K562 (cell line): ENCODE results near the gene UBE2E3. TPM values are rescaled to one million over a fixed set of nuclear protein-coding genes. Genes with fewer than 3 reads are reported as not detected.

Experiments
- ATAC-seq: fragments of 200-7000 bp; cut with Tn5 transposase; 3 replicates; pipeline ENCODE4 v1.9.1; 2020; ENCODE audit warnings: moderate library complexity
- BruUV-seq: library from RNA; stranded (reverse); fragments of 400-500 nt; replicated peaks from 2 replicates; lab custom pipeline; 2021; lab: Mats Ljungman, UMichigan
- CTCF ChIA-PET: fragments of 300-600 bp; formaldehyde crosslinking; extraction: SDS; loops from one replicate; lab custom pipeline; 2021; ENCODE audit warnings: low intra/inter-chr PET ratio; lab: Yijun Ruan, JAX
- POLR2A ChIA-PET: fragments of 300-600, 350-650 bp; sonication (Branson Sonifier 250); formaldehyde crosslinking; extraction: SDS; loops from one replicate; lab custom pipeline; 2021; ENCODE audit warnings: antibody characterized with exemption, inconsistent platforms; lab: Yijun Ruan, JAX
- DNase-seq, 4 experiments: peaks; one replicate each; pipeline versions ENCODE4 v3.0.0 to v3.0.0-alpha.2; 2011 to 2018; ENCODE audit warnings: low spot score in 3 of 4, mixed read lengths in 3 of 4; ENCODE audit errors: extremely low read depth in 1 of 4
- FAIRE-seq: peaks from 2 replicates; lab custom pipeline; 2011; peaks lifted over from hg19 to GRCh38; lab: Jason Lieb, UNC
- H2AFZ ChIP-seq: 2 replicates; pipeline ENCODE4 v1.6.0; 2011; ENCODE audit warnings: low read depth, low read length, control low read depth, inconsistent platforms
- H3K27ac ChIP-seq: fragments of 200-600 bp; 3 replicates; pipeline ENCODE4 v1.8.0; 2011; ENCODE audit warnings: low read depth, mild to moderate bottlenecking, control low read depth, inconsistent platforms, low read length, moderate library complexity, mixed read lengths; ENCODE audit errors: extremely low read depth
- H3K27me3 ChIP-seq, 2 experiments: fragments of 300-600 bp in 1 of 2; 2 replicates in 1 of 2; 3 replicates in 1 of 2; pipeline versions ENCODE4 v1.6.0 to v1.8.0; 2011; ENCODE audit warnings: inconsistent platforms in 2 of 2, low read length in 2 of 2, mild to moderate bottlenecking in 1 of 2, mixed read lengths in 1 of 2, moderate library complexity in 1 of 2; ENCODE audit not compliant: control insufficient read depth in 2 of 2, insufficient read depth in 2 of 2
- H3K36me3 ChIP-seq: fragments of 300-600 bp; 3 replicates; pipeline ENCODE4 v1.8.0; 2011; ENCODE audit warnings: mild to moderate bottlenecking, low read length, inconsistent platforms; ENCODE audit not compliant: control insufficient read depth, insufficient read depth
- H3K4me1 ChIP-seq, 2 experiments: fragments of 200-600 bp in 1 of 2; replicated peaks in 1 of 2; 2 replicates in 1 of 2; 3 replicates in 1 of 2; pipeline versions ENCODE4 v1.5.1 to v1.8.0; 2011; ENCODE audit warnings: inconsistent platforms in 2 of 2, low read length in 2 of 2, mild to moderate bottlenecking in 1 of 2, mixed read lengths in 1 of 2, moderate library complexity in 1 of 2; ENCODE audit not compliant: control insufficient read depth in 2 of 2, insufficient read depth in 2 of 2
- H3K4me2 ChIP-seq: 2 replicates; pipeline ENCODE4 v1.6.1; 2011; ENCODE audit warnings: low read length, control low read depth, inconsistent platforms, mixed read lengths; ENCODE audit not compliant: insufficient read depth
- H3K4me3 ChIP-seq: fragments of 200-600 bp; sonication (generic), shearing (Covaris generic); 2 replicates; pipeline ENCODE4 v1.5.1; 2016; ENCODE audit warnings: control low read depth, inconsistent platforms
- H3K79me2 ChIP-seq: fragments of 200-600 bp; 3 replicates; pipeline ENCODE4 v1.8.0; 2011; ENCODE audit warnings: low read length, inconsistent platforms; ENCODE audit not compliant: control insufficient read depth, insufficient read depth
- H3K9ac ChIP-seq, 2 experiments: 2 replicates each; pipeline versions ENCODE4 v1.6.0 to v1.6.1; 2011; ENCODE audit warnings: low read depth in 2 of 2, low read length in 2 of 2, control low read depth in 1 of 2, inconsistent platforms in 1 of 2, mild to moderate bottlenecking in 1 of 2, mixed read lengths in 1 of 2; ENCODE audit not compliant: insufficient read depth in 1 of 2
- H3K9me1 ChIP-seq: one replicate; pipeline ENCODE4 v1.6.0; 2011; ENCODE audit warnings: inconsistent platforms, mild to moderate bottlenecking, low read length, moderate library complexity; ENCODE audit not compliant: control insufficient read depth, insufficient read depth
- H3K9me3 ChIP-seq: replicated peaks from 2 replicates; pipeline ENCODE4 v1.5.1; 2011; ENCODE audit warnings: low read depth, low read length, inconsistent platforms; ENCODE audit not compliant: control insufficient read depth, insufficient read depth
- H4K20me1 ChIP-seq: replicated peaks from 2 replicates; pipeline ENCODE4 v1.6.1; 2011; ENCODE audit warnings: low read length, inconsistent platforms, mixed read lengths; ENCODE audit not compliant: control insufficient read depth, insufficient read depth
- CTBP1 ChIP-seq: fragments of 450-650 bp; IDR thresholded peaks from 2 replicates; pipeline ENCODE4 v1.6.1; 2016; ENCODE audit warnings: borderline replicate concordance
- HDGF ChIP-seq: fragments of 450-650 bp; IDR thresholded peaks from 2 replicates; pipeline ENCODE4 v1.6.1; 2016
- PATZ1 ChIP-seq: fragments of 250-450 bp; sonication (Bioruptor Pico); IDR thresholded peaks from 2 replicates; pipeline ENCODE4 v1.5.0; 2020; ENCODE audit warnings: mild to moderate bottlenecking, borderline replicate concordance
- POLR2AphosphoS5 ChIP-seq: IDR thresholded peaks from 2 replicates; pipeline ENCODE4 v1.6.1; 2011; ENCODE audit warnings: mild to moderate bottlenecking, low read depth, low read length, moderate library complexity; ENCODE audit not compliant: control insufficient read depth, insufficient read depth
- THRA ChIP-seq: fragments of 450-650 bp; IDR thresholded peaks from 2 replicates; pipeline ENCODE4 v1.6.1; 2017; ENCODE audit warnings: mild to moderate bottlenecking, moderate library complexity
- WGBS: fragments of 100-300 bp; shearing (Covaris generic); methylation state at CpG from one replicate; pipeline ENCODE4 v1.1.6; 2016; ENCODE audit warnings: low coverage, mixed read lengths; ENCODE audit not compliant: insufficient coverage; ENCODE audit errors: missing lambda C conversion rate; 5-methylcytosine and 5-hydroxymethylcytosine counted together
- in situ Hi-C: fragments of 300-500 bp; cut with MboI; formaldehyde crosslinking; loops from 4 replicates; pipeline ENCODE4 v1.15.0; 2018; ENCODE audit warnings: inconsistent platforms, mixed read lengths
- intact Hi-C: fragments of 100-400 bp; cut with micrococcal nuclease; formaldehyde crosslinking; loops from 2 replicates; pipeline ENCODE4 v1.14.2; 2022
- polyA plus RNA-seq, 8 experiments: library from polyadenylated mRNA; depleted of rRNA in 4 of 8; stranded (reverse) in 5 of 8; unstranded in 3 of 8; fragments of >200 nt; fragmentation: Nextera tagmentation in 2 of 8; fragmentation: Illumina TruSeq in 1 of 8; extraction: Ambion mirVana in 2 of 8; extraction: Trizol in 1 of 8; gene quantifications; 2 replicates each; pipeline versions ENCODE4 v1.2.1 to v1.2.3, GENCODE V29; 2011 to 2014; ENCODE audit warnings: inconsistent platforms in 1 of 8, missing spikeins in 1 of 8
- total RNA-seq, 7 experiments: library from RNA; depleted of rRNA in 6 of 7; stranded (reverse); fragments of >200 nt in 6 of 7; fragmentation: Illumina TruSeq in 2 of 7; extraction: Trizol in 2 of 7; gene quantifications; 2 replicates each; pipeline versions ENCODE4 v1.2.1 to v1.2.3, GENCODE V29; 2011 to 2021; ENCODE audit warnings: low replicate concordance in 1 of 7

UBE2E3 gene
- total and polyA plus RNA-seq, 9 of the 15 experiments (the other 6 are each of a cell fraction or from before 2014, with no cell fraction given): 58.2 to 173 (median 78.0) TPM

- BruUV-seq: no TSS peak
- no peak for ATAC-seq
- intact Hi-C loops: no loop called here
- no peaks in the 10 kb centered on the region for H3K9me1 ChIP-seq
- ChIA-PET POLR2A (no interaction called here), CTCF (no interaction called here)
- H3K79me2 ChIP-seq: no peaks in the 10 kb centered on the region
- no peaks in the 10 kb centered on the region for H3K27me3 ChIP-seq
- no peaks in the 10 kb centered on the region for H3K4me1 ChIP-seq
- 0% methylated on average over 1 of the region's 1 CpG for WGBS
- in situ Hi-C loops: no loop called here
- no peaks in the 10 kb centered on the region for H4K20me1 ChIP-seq
- TF ChIP-seq POLR2AphosphoS5: no peak
- TF ChIP-seq CTBP1: no peak
- no peak for TF ChIP-seq PATZ1 (CRISPR knock-in tag)
- TF ChIP-seq HDGF: no peak
- TF ChIP-seq THRA: no peak
- H3K4me2 ChIP-seq: no peak overlapping the region
- no peak overlapping the region for H3K9ac ChIP-seq
- H3K27ac ChIP-seq: no peak overlapping the region
- no peak for DNase-seq
- no peak for FAIRE-seq
- H2AFZ ChIP-seq: no peak overlapping the region
- H3K36me3 ChIP-seq: no peaks in the 10 kb centered on the region
- H3K9me3 ChIP-seq: no peaks in the 10 kb centered on the region
- no peak overlapping the region for H3K4me3 ChIP-seq
Observed at GRCh38 chr2:180959787-180960186, 20.6 kb upstream of the UBE2E3 start.
